Sigmoid colon (tissue), 4 donors: ENCODE results near the gene RHBDL2.

Source experiments
- CTCF ChIP-seq, 4 experiments: fragments of 450-650 bp in 3 of 4; fragments of 200-600 bp in 1 of 4; IDR thresholded peaks; one replicate each; pipeline ENCODE4 v1.5.1; 2016 to 2019; ENCODE audit warnings: antibody characterized with exemption in 4 of 4, mild to moderate bottlenecking in 3 of 4, moderate library complexity in 2 of 4
- POLR2AphosphoS5 ChIP-seq, 4 donors: sonication (generic); formaldehyde crosslinking; IDR thresholded peaks; one replicate each; pipeline ENCODE4 v1.6.1; 2017; ENCODE audit warnings: antibody characterized with exemption in 4 of 4

GRCh38 chr1:38870996-38871395 is 70.6 kb downstream of the RHBDL2 start:
- no peak for TF ChIP-seq CTCF (IDR thresholded peaks at IDR 0.05)
- TF ChIP-seq POLR2AphosphoS5 (IDR thresholded peaks at IDR 0.05): no peak
